HG03432 (cell line): ENCODE measurements around the gene STRN4.
"Not testable (repeated sequence)": the region's sequence is repeated elsewhere in the genome, so short reads cannot be mapped to it uniquely, and the experiment has no call there.

Experiments
- ATAC-seq: cut with Tn5 transposase; IDR thresholded peaks from one replicate; pipeline ENCODE4 v1.9.1; 2021; ENCODE audit warnings: mild to moderate bottlenecking, moderate library complexity; ENCODE audit not compliant: unreplicated experiment

The STRN4 gene

DNA sequence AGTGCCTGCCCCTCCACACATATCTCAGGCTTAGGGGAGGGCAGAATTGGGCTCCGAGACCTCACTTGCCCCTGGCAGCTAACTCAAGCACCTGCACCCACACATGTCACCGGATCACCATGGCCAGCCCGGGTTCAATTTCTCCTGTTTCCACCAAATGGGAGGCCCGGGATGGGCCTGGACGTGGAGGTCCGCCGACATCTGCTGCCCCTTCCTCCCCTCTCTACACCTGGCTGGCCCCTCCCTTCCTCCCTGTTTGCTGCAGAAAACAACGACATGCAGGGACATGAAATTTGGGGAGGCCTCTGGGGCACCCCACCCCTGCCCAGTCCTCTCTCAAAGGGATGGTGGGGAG is 30.7 kb downstream of the STRN4 start:
- ATAC-seq, result no peak

DNA sequence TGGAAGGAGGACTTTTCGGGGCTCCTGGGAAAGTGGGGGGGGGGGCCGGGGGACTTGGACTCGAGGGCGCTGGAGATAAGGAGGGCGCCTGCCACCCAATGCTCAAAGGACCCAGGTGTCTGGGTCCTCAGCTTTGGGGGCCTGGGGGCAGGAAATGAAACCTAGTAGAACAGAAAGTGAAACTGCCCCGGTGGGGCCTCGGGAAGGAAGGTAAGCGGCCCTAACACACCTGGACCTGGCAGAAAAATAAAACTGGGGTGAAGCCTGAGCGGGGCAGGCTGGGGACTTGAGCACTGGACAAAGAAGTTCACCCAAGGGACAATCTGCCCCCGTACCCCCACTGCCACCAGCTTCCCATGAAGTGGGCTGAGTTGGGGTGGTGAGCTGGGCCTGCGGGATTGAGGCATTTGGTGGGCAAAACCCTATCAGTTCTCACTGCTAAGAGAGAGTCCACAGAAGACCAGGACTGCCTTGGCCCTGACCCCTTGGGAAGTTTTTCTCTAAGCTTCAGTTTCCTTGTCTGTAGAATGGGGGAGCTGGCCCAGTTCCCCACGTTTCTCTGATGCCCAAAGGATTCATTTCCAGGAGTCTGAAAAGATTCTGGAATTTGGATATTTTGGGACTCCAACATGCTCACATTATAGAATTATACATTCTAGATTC is 31.7 kb downstream of the STRN4 start:
- ATAC-seq, result no peak

GRCh38 chr19:46713781-46714443 is 32.3 kb downstream of the STRN4 start:
- no peak for ATAC-seq

- ATAC-seq, result not testable (repeated sequence)
Measured at GRCh38 chr19:46712768-46713338, 33.4 kb downstream of the STRN4 start.

- no peak for ATAC-seq
Measured at GRCh38 chr19:46710687-46711086, 35.6 kb downstream of the STRN4 start.

DNA sequence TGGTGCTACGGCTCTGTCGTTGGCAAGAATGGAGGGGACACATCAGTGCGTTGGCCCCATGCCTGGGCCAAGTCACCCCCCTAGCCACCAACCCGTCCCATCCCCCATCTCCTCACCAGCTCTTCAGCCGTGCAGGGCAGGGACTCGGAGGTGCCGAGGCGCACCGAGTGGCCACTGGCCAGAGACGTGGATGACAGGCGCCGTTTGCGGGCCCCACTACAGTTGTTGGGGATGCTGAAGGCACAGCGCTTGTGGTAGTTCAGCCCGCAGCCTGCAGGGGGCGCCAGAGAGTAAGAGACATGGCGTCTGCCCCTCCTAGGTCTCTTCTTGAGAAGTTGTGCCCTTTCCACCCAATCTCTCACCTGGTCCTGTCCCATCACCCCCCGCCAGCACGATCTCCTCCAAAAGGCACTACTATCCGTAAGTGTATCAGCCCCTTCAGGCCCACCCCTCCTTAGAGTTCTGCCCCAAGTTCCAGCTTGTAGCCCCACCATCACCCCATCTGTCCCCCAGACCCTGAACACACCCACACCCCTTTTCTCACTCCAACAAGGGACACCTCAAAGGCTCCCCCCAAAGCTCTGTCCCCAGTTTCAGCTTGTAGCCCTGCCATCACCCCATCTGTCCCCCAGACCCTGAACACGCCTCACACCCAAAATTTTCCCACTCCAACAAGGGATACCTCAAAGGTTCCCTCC is 41.7 kb downstream of the STRN4 start:
- ATAC-seq, result no peak

GRCh38 chr19:46700704-46701103 is 45.5 kb downstream of the STRN4 start:
- no peak for ATAC-seq

GRCh38 chr19:46698395-46699321 is 47.6 kb downstream of the STRN4 start:
- no peak for ATAC-seq

DNA sequence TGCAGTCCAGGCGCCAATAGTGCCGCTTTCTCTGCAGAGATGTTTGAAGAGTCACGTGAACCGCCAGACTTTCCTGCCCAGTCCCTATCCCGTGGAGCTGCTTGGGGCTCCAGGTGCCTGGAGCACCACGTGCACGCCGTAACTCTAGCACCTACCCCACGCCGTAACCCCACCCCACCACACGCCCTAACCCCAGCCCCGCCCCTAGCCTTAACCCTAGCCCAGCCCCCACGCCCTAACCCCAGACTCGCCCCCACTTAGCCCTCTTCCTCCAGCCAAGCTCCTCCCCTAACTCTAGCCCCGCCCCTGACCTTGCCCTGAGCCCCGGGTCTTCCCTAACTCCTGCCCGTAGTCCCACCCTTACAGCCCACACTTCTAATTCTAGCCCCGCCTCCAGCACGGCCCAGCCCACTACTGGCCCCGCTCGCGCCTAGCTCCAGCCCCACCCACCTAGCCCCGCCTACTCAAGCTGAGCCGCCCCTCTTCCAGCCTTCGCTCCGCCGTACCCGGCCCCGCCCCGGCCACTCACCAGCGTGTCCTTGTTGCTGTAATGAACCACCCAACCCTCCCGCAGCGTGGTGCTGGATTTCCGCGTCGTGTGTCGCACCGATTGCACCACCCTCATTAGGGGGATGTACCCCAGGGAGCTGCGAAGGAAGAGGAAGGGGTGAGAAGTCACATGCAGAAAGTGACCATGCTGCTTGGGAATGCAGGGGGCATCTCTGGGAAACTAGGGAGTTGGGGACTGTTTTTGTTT is 48.9 kb downstream of the STRN4 start:
- no peak for ATAC-seq

GRCh38 chr19:46696866-46697203 is 49.4 kb downstream of the STRN4 start:
- ATAC-seq, result no peak

DNA sequence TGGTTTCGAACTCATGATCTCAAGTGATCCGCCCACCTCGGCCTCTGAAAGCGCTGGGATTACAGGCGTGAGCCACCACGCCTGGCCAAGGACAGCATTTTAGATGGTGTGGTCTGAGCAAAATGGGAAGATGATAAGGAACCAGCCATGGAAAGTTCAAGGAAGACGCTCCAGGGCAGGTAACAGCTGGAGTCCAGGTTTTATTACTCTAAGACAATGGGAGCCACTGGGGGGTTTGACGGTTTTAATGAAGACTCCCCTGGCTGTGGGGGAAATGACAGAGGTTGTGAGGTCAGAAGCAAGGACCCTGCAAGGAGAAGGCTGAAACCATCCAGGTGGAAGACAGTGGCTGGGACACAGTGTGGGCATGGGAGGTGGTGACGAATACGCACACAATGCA is 50.2 kb downstream of the STRN4 start:
- no peak for ATAC-seq

DNA sequence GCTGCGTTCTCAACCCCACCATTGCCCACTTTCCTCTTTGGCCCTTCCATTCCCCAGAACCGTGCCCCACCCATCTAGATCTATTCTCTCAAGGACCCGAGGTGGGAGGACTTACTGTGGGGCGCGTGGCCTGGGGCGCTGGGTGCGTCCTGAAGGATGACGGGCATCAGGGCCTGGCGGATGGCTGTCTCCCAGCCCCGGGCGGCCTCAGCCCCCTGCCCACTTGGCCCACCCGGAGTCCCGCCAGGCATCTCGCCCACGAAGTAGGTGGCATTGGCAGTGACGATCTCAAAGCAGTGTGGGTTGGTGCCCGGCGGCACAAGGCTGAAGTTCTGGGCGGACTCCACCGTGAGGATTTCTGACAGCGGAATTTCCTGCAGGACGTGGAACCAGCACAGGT is 52.5 kb downstream of the STRN4 start:
- ATAC-seq, result no peak

- ATAC-seq, result no peak
Measured at GRCh38 chr19:46692918-46693722, 53.1 kb downstream of the STRN4 start.

DNA sequence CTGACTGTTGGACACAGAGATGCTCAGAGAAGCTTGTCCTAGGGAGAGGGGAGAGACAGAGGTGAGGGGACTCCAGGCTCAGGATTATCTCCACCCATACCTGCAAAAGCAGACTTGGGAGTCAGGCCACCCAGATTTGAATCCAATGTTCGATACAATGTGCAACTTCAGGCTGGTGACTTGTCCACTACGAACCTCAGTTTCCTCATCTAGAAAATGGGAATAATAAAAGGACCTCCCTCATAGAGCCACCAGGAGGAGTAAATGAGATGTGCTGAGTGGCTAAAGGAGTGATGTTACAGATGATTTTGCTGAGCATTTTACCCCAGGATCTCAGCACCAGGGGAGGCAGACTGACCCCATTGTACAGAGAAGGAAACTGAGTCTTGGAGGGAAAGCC is 54.3 kb downstream of the STRN4 start:
- ATAC-seq, result no peak

DNA sequence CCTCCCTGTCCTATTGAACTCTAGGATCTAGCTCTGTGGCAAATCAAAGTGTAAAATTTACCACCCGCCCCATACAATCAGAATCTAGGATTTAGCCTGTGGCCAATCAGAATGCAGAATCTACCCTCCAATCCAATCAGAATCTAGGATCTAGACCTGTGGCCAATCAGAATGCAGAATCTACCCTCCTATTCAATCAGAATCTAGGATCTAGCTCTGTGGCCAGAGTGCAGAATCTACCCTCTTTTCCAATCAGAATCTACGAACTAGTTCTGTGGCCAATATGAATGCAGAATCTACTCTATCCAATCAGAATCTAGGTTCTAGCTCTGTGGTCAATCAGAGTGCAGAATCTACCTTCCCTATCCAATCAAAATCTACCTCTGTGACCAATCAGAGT is 55.1 kb downstream of the STRN4 start:
- no peak for ATAC-seq

- ATAC-seq, result no peak
Measured at GRCh38 chr19:46689358-46689757, 56.9 kb downstream of the STRN4 start.

GRCh38 chr19:46687438-46688145 is 58.7 kb downstream of the STRN4 start:
- no peak for ATAC-seq

- ATAC-seq, result no peak
Measured at GRCh38 chr19:46685189-46685588, 61.1 kb downstream of the STRN4 start.
